NCI-H526 treated with DMSO at 0.1 percent for 48 hours (cell line): ENCODE measurements around the gene UBALD1.

Experiments
- DNase-seq: peaks from one replicate; lab custom pipeline; 2025; lab: John Stamatoyannopoulos, UW

UBALD1 gene

GRCh38 chr16:4646773-4647643 lies 32.3 kb upstream of the UBALD1 start:
- no peak for DNase-seq

GRCh38 chr16:4641895-4642294 lies 27.2 kb upstream of the UBALD1 start:
- no peak for DNase-seq

- DNase-seq: no peak
These were observed 26.6 kb upstream of the UBALD1 start for GRCh38 chr16:4641306-4641687.

- no peak for DNase-seq
These were observed 26.1 kb upstream of the UBALD1 start for GRCh38 chr16:4640572-4641305.

- no peak for DNase-seq
These were observed 25.3 kb upstream of the UBALD1 start for GRCh38 chr16:4639899-4640509.

- no peak for DNase-seq
These were observed 22.9 kb upstream of the UBALD1 start for GRCh38 chr16:4637501-4638166.

GRCh38 chr16:4636196-4636595 lies 21.5 kb upstream of the UBALD1 start:
- DNase-seq: no peak

- no peak for DNase-seq
These were observed 20.1 kb upstream of the UBALD1 start for GRCh38 chr16:4634768-4635167.

GRCh38 chr16:4633910-4634635 lies 19.4 kb upstream of the UBALD1 start:
- no peak for DNase-seq

GRCh38 chr16:4631444-4631843 lies 16.8 kb upstream of the UBALD1 start:
- no peak for DNase-seq

GRCh38 chr16:4628283-4628682 lies 13.6 kb upstream of the UBALD1 start:
- no peak for DNase-seq

- no peak for DNase-seq
These were observed 11.7 kb upstream of the UBALD1 start for GRCh38 chr16:4626396-4626795.

GRCh38 chr16:4625560-4626159 lies 11.0 kb upstream of the UBALD1 start:
- DNase-seq: no peak

- peak; percentile 44 for DNase-seq
These were observed 10.3 kb upstream of the UBALD1 start for GRCh38 chr16:4624827-4625559.

GRCh38 chr16:4624015-4624826 lies 9.5 kb upstream of the UBALD1 start, which contains the start of gene MGRN1:
MGRN1 (plus strand) TSS chr16:4624826; CDS start chr16:4624961, 135 bp downstream.
- peak; percentile 77 for DNase-seq

GRCh38 chr16:4623593-4623992 lies 8.9 kb upstream of the UBALD1 start:
- DNase-seq: no peak

- peak; percentile 1 for DNase-seq
These were observed 4.1 kb upstream of the UBALD1 start for GRCh38 chr16:4618645-4619418.

- DNase-seq: no peak
These were observed 3.2 kb upstream of the UBALD1 start for GRCh38 chr16:4617880-4618279.
